ENCODE results near the gene GYPC. TPM values are rescaled to one million over a fixed set of nuclear protein-coding genes. Genes with fewer than 3 reads are reported as not detected.

The GYPC gene
- total RNA-seq, 4 donors from 2014 or later = 4.1 to 55.7 (median 12.6) TPM

- H3K36me3 ChIP-seq = peaks cover 0 to 22% (median 0%) of the 10 kb centered on the region in 3 donors
- peaks cover 0 to 9% (median 0%) of the 10 kb centered on the region in 3 donors for H3K4me1 ChIP-seq
- no peak overlapping the region for H3K27ac ChIP-seq
- whole genome bisulfite sequencing, 2 donors = 88 to 89% methylated on average over 9 of the region's 9 CpGs
- no peak overlapping the region for H3K4me3 ChIP-seq
- no peak for DNase-seq
- TF ChIP-seq CTCF (IDR thresholded peaks at IDR 0.05) = no peak
- TF ChIP-seq POLR2A (IDR thresholded peaks at IDR 0.05) = no peak
- intact Hi-C loops (cut with DNase I) = no loop called here
- peaks cover 0 to 5% (median 4%) of the 10 kb centered on the region in 3 donors for H3K9me3 ChIP-seq
- H3K27me3 ChIP-seq = no peaks in the 10 kb centered on the region
These were observed 23.2 kb downstream of the GYPC start for GRCh38 chr2:126679094-126679713.

GRCh38 chr2:126681505-126681904, 25.5 kb downstream of the GYPC start:
- intact Hi-C loops (cut with DNase I) = no loop called here
- Histone ChIP-seq H3K36me3 (peaks cover 0 to 24% (median 0%) of the 10 kb centered on the region in 3 donors), H3K4me3 (no peak overlapping the region), H3K27me3 (no peaks in the 10 kb centered on the region), H3K27ac (no peak overlapping the region), H3K4me1 (peaks cover 0 to 9% (median 0%) of the 10 kb centered on the region in 3 donors), H3K9me3 (no peaks in the 10 kb centered on the region)
- no peak for DNase-seq
- WGBS, 2 donors = 83 to 89% methylated on average over 6 of the region's 6 CpGs
- no peak for TF ChIP-seq POLR2A (IDR thresholded peaks at IDR 0.05)
- no peak for TF ChIP-seq CTCF (IDR thresholded peaks at IDR 0.05)

- no peak overlapping the region for H3K27ac ChIP-seq
- H3K4me3 ChIP-seq = no peak overlapping the region
- DNase-seq = no peak
- intact Hi-C loops (cut with DNase I) = no loop called here
- H3K9me3 ChIP-seq = no peaks in the 10 kb centered on the region
- WGBS, 2 donors = 82 to 100% methylated on average over 2 to 4 of the region's 4 CpGs
- H3K4me1 ChIP-seq = no peaks in the 10 kb centered on the region
- no peaks in the 10 kb centered on the region for H3K27me3 ChIP-seq
- TF ChIP-seq CTCF (IDR thresholded peaks at IDR 0.05) (no peak), POLR2A (IDR thresholded peaks at IDR 0.05) (no peak)
- H3K36me3 ChIP-seq = peaks cover 0 to 25% (median 0%) of the 10 kb centered on the region in 3 donors
These were observed 29.7 kb downstream of the GYPC start for GRCh38 chr2:126685629-126686028.

GRCh38 chr2:126686286-126686685, 30.3 kb downstream of the GYPC start:
- H3K4me3 ChIP-seq = no peak overlapping the region
- H3K27ac ChIP-seq = no peak overlapping the region
- intact Hi-C loops (cut with DNase I) = no loop called here
- H3K9me3 ChIP-seq = no peaks in the 10 kb centered on the region
- no peak for DNase-seq
- 85 to 93% methylated on average over 4 to 5 of the region's 5 CpGs for WGBS, 2 donors
- TF ChIP-seq CTCF (IDR thresholded peaks at IDR 0.05) (no peak), POLR2A (IDR thresholded peaks at IDR 0.05) (no peak)
- H3K27me3 ChIP-seq = no peaks in the 10 kb centered on the region
- H3K36me3 ChIP-seq = peaks cover 0 to 23% (median 0%) of the 10 kb centered on the region in 3 donors
- H3K4me1 ChIP-seq = no peaks in the 10 kb centered on the region

- intact Hi-C loops (cut with DNase I) = no loop called here
- 75 to 90% methylated on average over 2 to 4 of the region's 5 CpGs for WGBS, 2 donors
These were observed 31.0 kb downstream of the GYPC start for GRCh38 chr2:126686841-126687485.

More at GRCh38 chr2:126686841-126687485, 31.0 kb downstream of the GYPC start:
- Histone ChIP-seq H3K36me3 (peaks cover 0 to 23% (median 0%) of the 10 kb centered on the region in 3 donors), H3K27ac (no peak overlapping the region), H3K27me3 (no peaks in the 10 kb centered on the region), H3K9me3 (no peaks in the 10 kb centered on the region), H3K4me3 (no peak overlapping the region), H3K4me1 (no peaks in the 10 kb centered on the region)
- TF ChIP-seq POLR2A (IDR thresholded peaks at IDR 0.05) (no peak), CTCF (IDR thresholded peaks at IDR 0.05) (no peak)
- DNase-seq = no peak
